ENCODE measurements around the gene CLCC1. TPM values are rescaled to one million over a fixed set of nuclear protein-coding genes. Genes with fewer than 3 reads are reported as not detected.

CLCC1 gene
- total and polyA plus RNA-seq, 8 donors = 2.6 to 37.3 (median 11.7) TPM

DNA sequence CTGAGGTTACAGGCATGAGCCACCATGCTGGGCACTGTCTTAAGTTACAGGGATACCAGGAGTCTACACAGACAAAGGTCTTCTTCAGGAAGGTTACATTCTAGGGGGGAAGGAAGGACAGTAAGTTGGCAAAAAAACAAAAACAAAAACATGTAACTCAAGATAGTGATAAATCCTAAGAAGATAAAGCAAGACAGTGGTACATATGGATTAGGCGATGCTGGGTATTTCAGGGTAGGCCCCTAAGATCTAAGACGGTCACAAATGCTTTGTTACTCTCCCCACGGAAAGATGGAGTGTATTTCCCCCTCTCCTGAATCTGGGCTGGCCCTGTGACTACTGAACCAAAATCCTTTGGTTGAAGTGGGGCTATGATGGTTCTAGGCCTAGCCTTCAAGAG lies 8.2 kb downstream of the CLCC1 start:
- peaks cover 14 to 58% (median 27%) of the 10 kb centered on the region in 4 donors for H3K4me1 ChIP-seq
- no peak for TF ChIP-seq POLR2A (IDR thresholded peaks at IDR 0.05)
- TF ChIP-seq, protein P1, sequence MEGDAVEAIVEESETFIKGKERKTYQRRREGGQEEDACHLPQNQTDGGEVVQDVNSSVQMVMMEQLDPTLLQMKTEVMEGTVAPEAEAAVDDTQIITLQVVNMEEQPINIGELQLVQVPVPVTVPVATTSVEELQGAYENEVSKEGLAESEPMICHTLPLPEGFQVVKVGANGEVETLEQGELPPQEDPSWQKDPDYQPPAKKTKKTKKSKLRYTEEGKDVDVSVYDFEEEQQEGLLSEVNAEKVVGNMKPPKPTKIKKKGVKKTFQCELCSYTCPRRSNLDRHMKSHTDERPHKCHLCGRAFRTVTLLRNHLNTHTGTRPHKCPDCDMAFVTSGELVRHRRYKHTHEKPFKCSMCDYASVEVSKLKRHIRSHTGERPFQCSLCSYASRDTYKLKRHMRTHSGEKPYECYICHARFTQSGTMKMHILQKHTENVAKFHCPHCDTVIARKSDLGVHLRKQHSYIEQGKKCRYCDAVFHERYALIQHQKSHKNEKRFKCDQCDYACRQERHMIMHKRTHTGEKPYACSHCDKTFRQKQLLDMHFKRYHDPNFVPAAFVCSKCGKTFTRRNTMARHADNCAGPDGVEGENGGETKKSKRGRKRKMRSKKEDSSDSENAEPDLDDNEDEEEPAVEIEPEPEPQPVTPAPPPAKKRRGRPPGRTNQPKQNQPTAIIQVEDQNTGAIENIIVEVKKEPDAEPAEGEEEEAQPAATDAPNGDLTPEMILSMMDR (IDR thresholded peaks at IDR 0.05) = no peak
- DNase-seq = no peak
- H3K36me3 ChIP-seq = peaks cover 0 to 29% (median 16%) of the 10 kb centered on the region in 4 donors
- H3K27ac ChIP-seq = no peak overlapping the region
- no peaks in the 10 kb centered on the region for H3K9me3 ChIP-seq
- no peaks in the 10 kb centered on the region for H3K27me3 ChIP-seq
- H3K4me3 ChIP-seq = no peak overlapping the region
- 94 to 99% (median 96%) methylated on average over 3 of the region's 3 CpGs for whole genome bisulfite sequencing, 5 donors
- intact Hi-C loops (cut with DNase I; ENCODE audit: low total_unique reads) = no loop called here

DNA sequence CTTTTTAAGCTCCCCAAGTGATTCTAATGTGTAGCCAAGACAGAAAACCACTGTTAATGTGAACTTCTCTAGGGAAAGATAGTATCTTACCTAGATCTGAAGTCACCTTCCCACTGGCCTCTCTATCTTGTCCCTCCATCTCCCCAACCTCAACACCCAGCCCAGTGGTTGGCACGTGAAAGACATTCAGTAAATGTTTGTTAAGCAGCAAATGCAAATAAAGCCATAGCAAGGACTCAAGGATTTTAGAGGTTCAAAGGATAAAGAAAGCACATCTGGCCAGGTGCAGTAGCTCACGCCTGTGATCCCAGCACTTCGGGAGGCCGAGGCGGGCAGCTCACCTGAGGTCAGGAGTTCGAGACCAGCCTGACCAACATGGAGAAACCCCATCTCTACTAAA lies 9.8 kb downstream of the CLCC1 start:
- intact Hi-C loops (cut with DNase I; ENCODE audit: low total_unique reads) = no loop called here
- Histone ChIP-seq H3K4me3 (no peak overlapping the region), H3K27me3 (no peaks in the 10 kb centered on the region), H3K36me3 (peaks cover 0 to 16% (median 14%) of the 10 kb centered on the region in 4 donors), H3K27ac (no peak overlapping the region), H3K4me1 (peaks cover 14 to 50% (median 27%) of the 10 kb centered on the region in 4 donors), H3K9me3 (no peaks in the 10 kb centered on the region)
- TF ChIP-seq, protein P1 (IDR thresholded peaks at IDR 0.05) = no peak
- TF ChIP-seq EP300 (IDR thresholded peaks at IDR 0.05) (no peak), POLR2AphosphoS5 (IDR thresholded peaks at IDR 0.05) (no peak), POLR2A (IDR thresholded peaks at IDR 0.05) (no peak)
- no peak for DNase-seq
- 54 to 85% (median 72%) methylated on average over 6 of the region's 6 CpGs for WGBS, 5 donors

DNA sequence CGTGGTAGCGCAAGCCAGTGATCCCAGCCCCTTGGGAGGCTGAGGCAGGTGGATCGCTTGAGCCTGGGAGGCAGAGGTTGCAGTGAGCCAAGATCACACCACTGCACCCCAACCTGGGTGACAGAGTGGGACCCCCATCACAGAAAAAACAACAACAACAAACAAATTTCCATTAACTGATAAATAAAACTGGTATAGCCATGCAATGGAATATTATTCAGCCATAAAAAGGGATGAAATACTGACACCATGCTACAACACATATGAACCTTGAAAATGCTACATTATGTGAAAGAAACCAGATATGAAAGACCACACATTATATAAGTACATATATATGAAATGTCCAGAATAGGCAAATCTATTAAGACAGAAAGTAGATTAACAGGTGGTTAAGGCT lies 12.0 kb downstream of the CLCC1 start:
- H3K9me3 ChIP-seq = no peaks in the 10 kb centered on the region
- no peak overlapping the region for H3K27ac ChIP-seq
- peaks cover 7 to 43% (median 28%) of the 10 kb centered on the region in 4 donors for H3K4me1 ChIP-seq
- no peaks in the 10 kb centered on the region for H3K27me3 ChIP-seq
- 93 to 100% (median 100%) methylated on average over 3 of the region's 3 CpGs for WGBS, 5 donors
- H3K4me3 ChIP-seq = no peak overlapping the region
- no peak for DNase-seq
- no peak for TF ChIP-seq EP300 (IDR thresholded peaks at IDR 0.05)
- TF ChIP-seq, protein P1 (IDR thresholded peaks at IDR 0.05) = no peak
- no peak for TF ChIP-seq POLR2AphosphoS5 (IDR thresholded peaks at IDR 0.05)
- TF ChIP-seq POLR2A (IDR thresholded peaks at IDR 0.05) = no peak
- intact Hi-C loops (cut with DNase I; ENCODE audit: low total_unique reads) = no loop called here
- H3K36me3 ChIP-seq = peaks cover 7 to 26% (median 24%) of the 10 kb centered on the region in 4 donors

DNA sequence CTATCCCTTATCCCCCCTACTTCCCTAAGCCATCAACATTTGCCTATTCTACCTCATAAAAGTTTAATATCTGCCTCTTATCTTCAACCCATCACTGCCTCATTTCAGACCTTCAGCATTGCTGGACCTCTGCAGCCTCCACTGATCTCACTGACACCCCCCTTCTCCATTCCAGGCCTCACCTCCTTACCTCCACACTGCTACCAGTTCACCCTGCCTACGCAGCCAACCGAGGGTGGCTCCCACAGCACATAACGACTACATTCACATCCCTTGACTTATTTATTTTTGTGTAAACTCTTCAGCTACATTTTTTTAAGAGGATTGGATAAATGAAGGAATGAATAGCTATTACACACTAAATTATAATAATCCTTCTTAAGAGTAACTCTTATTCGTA lies 14.2 kb downstream of the CLCC1 start:
- intact Hi-C loops (cut with DNase I; ENCODE audit: low total_unique reads) = no loop called here
- no peak overlapping the region for H3K4me3 ChIP-seq
- H3K9me3 ChIP-seq = no peaks in the 10 kb centered on the region
- H3K27me3 ChIP-seq = no peaks in the 10 kb centered on the region
- WGBS, 5 donors = 76 to 90% (median 83%) methylated on average over 4 of the region's 4 CpGs
- TF ChIP-seq, protein P1 (IDR thresholded peaks at IDR 0.05) = no peak
- TF ChIP-seq POLR2AphosphoS5 (IDR thresholded peaks at IDR 0.05) (no peak), EP300 (IDR thresholded peaks at IDR 0.05) (no peak), POLR2A (IDR thresholded peaks at IDR 0.05) (no peak)
- no peak for DNase-seq
- peaks cover 7 to 36% (median 20%) of the 10 kb centered on the region in 4 donors for H3K4me1 ChIP-seq
- H3K27ac ChIP-seq = no peak overlapping the region
- H3K36me3 ChIP-seq = peaks cover 10 to 35% (median 33%) of the 10 kb centered on the region in 4 donors

Data from stomach (tissue), 9 donors.